GM12875 (cell line): ENCODE results near the gene SOX14.

Experiments
- H3K4me3 ChIP-seq: one replicate; pipeline ENCODE4 v1.5.1; 2011; ENCODE audit warnings: low read depth, low read length, control low read depth
- TF ChIP-seq, protein P1 (sequence below): IDR thresholded peaks from 2 replicates; pipeline ENCODE4 v1.5.1; 2011; ENCODE audit warnings: low read depth, mild to moderate bottlenecking, control low read depth, inconsistent platforms, low read length, moderate library complexity, borderline replicate concordance; ENCODE audit not compliant: insufficient read depth

SOX14 gene

GRCh38 chr3:137768361-137769321, 4.5 kb downstream of the SOX14 start:
- TF ChIP-seq, protein P1, sequence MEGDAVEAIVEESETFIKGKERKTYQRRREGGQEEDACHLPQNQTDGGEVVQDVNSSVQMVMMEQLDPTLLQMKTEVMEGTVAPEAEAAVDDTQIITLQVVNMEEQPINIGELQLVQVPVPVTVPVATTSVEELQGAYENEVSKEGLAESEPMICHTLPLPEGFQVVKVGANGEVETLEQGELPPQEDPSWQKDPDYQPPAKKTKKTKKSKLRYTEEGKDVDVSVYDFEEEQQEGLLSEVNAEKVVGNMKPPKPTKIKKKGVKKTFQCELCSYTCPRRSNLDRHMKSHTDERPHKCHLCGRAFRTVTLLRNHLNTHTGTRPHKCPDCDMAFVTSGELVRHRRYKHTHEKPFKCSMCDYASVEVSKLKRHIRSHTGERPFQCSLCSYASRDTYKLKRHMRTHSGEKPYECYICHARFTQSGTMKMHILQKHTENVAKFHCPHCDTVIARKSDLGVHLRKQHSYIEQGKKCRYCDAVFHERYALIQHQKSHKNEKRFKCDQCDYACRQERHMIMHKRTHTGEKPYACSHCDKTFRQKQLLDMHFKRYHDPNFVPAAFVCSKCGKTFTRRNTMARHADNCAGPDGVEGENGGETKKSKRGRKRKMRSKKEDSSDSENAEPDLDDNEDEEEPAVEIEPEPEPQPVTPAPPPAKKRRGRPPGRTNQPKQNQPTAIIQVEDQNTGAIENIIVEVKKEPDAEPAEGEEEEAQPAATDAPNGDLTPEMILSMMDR = no peak
- no peak overlapping the region for H3K4me3 ChIP-seq

DNA sequence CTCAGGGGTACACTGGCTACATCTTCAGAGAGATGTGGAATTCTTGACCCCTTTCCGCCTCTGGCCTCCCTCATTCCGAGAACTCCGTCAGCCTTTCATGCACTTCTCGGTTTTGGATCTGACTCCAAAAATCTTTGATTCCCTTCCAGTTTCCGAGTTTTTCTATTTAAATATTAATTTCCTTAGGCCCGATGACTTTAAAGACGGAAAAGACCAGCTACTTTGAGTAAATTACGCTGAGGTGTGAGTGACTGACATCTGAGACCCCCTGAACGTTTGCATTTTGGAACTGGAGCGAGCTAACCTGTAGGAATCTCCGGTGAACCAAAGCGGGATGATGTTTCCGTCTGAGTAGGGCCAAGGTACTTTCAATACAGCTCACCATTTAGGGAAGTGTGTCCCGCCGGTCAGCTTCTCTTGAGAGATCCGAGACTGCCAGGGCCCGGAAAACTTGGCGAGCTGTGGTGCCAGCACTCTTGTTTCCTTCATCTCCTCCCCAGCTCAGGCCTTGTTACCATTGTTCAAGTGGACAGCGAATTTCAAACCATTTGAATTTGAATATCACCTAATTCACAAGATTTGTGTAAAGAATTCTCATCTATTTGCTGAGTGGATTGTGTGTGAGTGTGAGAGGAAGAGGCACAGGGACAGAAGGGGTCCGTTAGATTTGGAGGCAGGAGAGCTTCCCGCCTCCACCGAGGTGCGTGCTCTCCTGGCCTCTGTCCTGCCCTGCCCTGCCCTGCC, 5.4 kb downstream of the SOX14 start:
- no peak overlapping the region for H3K4me3 ChIP-seq
- TF ChIP-seq, protein P1 = no peak

GRCh38 chr3:137770066-137770834, 6.1 kb downstream of the SOX14 start:
- TF ChIP-seq, protein P1 = no peak
- H3K4me3 ChIP-seq = no peak overlapping the region

- TF ChIP-seq, protein P1 = no peak
- no peak overlapping the region for H3K4me3 ChIP-seq
Measured at GRCh38 chr3:137770835-137771399, 6.8 kb downstream of the SOX14 start.

GRCh38 chr3:137771401-137772213, 7.5 kb downstream of the SOX14 start:
- no peak overlapping the region for H3K4me3 ChIP-seq
- TF ChIP-seq, protein P1 = no peak
